ENCODE results near the gene CC2D2A. TPM values are rescaled to one million over a fixed set of nuclear protein-coding genes. Genes with fewer than 3 reads are reported as not detected.

CC2D2A gene
- total RNA-seq, 1 experiment from 2014 or later: 29.7 TPM

GRCh38 chr4:15470128-15470475, 420 bp downstream of the CC2D2A start:
- intact Hi-C loops (cut with micrococcal nuclease; ENCODE audit: unreplicated experiment): loop anchor here (10.0 kb wide), 2 partner anchors 735 to 795 kb away; no protein-coding TSS in a partner anchor
- no peaks in the 10 kb centered on the region for H3K9me3 ChIP-seq (ENCODE audit: low read depth, low read length, poor library complexity, severe bottlenecking)

GRCh38 chr4:15476396-15476795, 6.7 kb downstream of the CC2D2A start:
- no peaks in the 10 kb centered on the region for H3K36me3 ChIP-seq (ENCODE audit: insufficient read depth, low read length, poor library complexity, severe bottlenecking)
- no TSS peak for BruUV-seq (replicated peaks)
- H3K9me3 ChIP-seq (ENCODE audit: low read depth, low read length, poor library complexity, severe bottlenecking): no peaks in the 10 kb centered on the region
- intact Hi-C loops (cut with micrococcal nuclease; ENCODE audit: unreplicated experiment): loop anchor here (5.0 to 10.0 kb wide), 4 partner anchors 406 to 788 kb away; no protein-coding TSS in a partner anchor
- TF ChIP-seq EZH2 (IDR thresholded peaks at IDR 0.05; ENCODE audit: borderline replicate concordance, low read depth, low read length, poor library complexity, severe bottlenecking) (no peak), CTCF (conservative IDR thresholded peaks at IDR 0.05; ENCODE audit: low read depth, low read length) (no peak)
- H3K4me1 ChIP-seq (ENCODE audit: insufficient read depth, low read length, poor library complexity, severe bottlenecking): peaks cover 9% of the 10 kb centered on the region
- CTCF ChIA-PET: no interaction called here
- no peaks in the 10 kb centered on the region for H3K27me3 ChIP-seq (replicated peaks; ENCODE audit: insufficient read depth, low read depth, low read length, poor library complexity)
- H3K27ac ChIP-seq (ENCODE audit: low read depth, low read length, poor library complexity, severe bottlenecking): no peak overlapping the region
- POLR2A ChIA-PET (ENCODE audit: low non-redundant PET): no interaction called here
- no peak for DNase-seq (ENCODE audit: low spot score)
- no peak overlapping the region for H3K4me3 ChIP-seq (ENCODE audit: low read depth, low read length, poor library complexity, severe bottlenecking)

More at GRCh38 chr4:15470128-15470475, 420 bp downstream of the CC2D2A start:
- CTCF ChIA-PET: no interaction called here
- no peak for DNase-seq (ENCODE audit: low spot score)
- Histone ChIP-seq H3K27ac (ENCODE audit: low read depth, low read length, poor library complexity, severe bottlenecking) (no peak overlapping the region), H3K36me3 (ENCODE audit: insufficient read depth, low read length, poor library complexity, severe bottlenecking) (no peaks in the 10 kb centered on the region), H3K4me1 (ENCODE audit: insufficient read depth, low read length, poor library complexity, severe bottlenecking) (no peaks in the 10 kb centered on the region), H3K27me3 (replicated peaks; ENCODE audit: insufficient read depth, low read depth, low read length, poor library complexity) (no peaks in the 10 kb centered on the region), H3K4me3 (ENCODE audit: low read depth, low read length, poor library complexity, severe bottlenecking) (no peak overlapping the region)
- BruUV-seq (replicated peaks): no TSS peak
- no peak for TF ChIP-seq CTCF (conservative IDR thresholded peaks at IDR 0.05; ENCODE audit: low read depth, low read length)
- no peak for TF ChIP-seq EZH2 (IDR thresholded peaks at IDR 0.05; ENCODE audit: borderline replicate concordance, low read depth, low read length, poor library complexity, severe bottlenecking)
- POLR2A ChIA-PET (ENCODE audit: low non-redundant PET): interaction anchor here (0.6 kb wide), 1 partner anchor 1708 kb away, joined by 4 read pairs; no protein-coding TSS in a partner anchor

- no peak for DNase-seq (ENCODE audit: low spot score)
- no TSS peak for BruUV-seq (replicated peaks)
- intact Hi-C loops (cut with micrococcal nuclease; ENCODE audit: unreplicated experiment): loop anchor here (1.0 to 10.0 kb wide), 7 partner anchors 172 to 786 kb away; no protein-coding TSS in a partner anchor
- H3K27ac ChIP-seq (ENCODE audit: low read depth, low read length, poor library complexity, severe bottlenecking): peak overlapping the region; percentile 69
- TF ChIP-seq CTCF (conservative IDR thresholded peaks at IDR 0.05; ENCODE audit: low read depth, low read length): no peak
- no peak for TF ChIP-seq EZH2 (IDR thresholded peaks at IDR 0.05; ENCODE audit: borderline replicate concordance, low read depth, low read length, poor library complexity, severe bottlenecking)
- H3K27me3 ChIP-seq (replicated peaks; ENCODE audit: insufficient read depth, low read depth, low read length, poor library complexity): no peaks in the 10 kb centered on the region
- POLR2A ChIA-PET (ENCODE audit: low non-redundant PET): no interaction called here
- H3K36me3 ChIP-seq (ENCODE audit: insufficient read depth, low read length, poor library complexity, severe bottlenecking): no peaks in the 10 kb centered on the region
- H3K9me3 ChIP-seq (ENCODE audit: low read depth, low read length, poor library complexity, severe bottlenecking): no peaks in the 10 kb centered on the region
- CTCF ChIA-PET: interaction anchor here (1.4 to 1.8 kb wide), 2 partner anchors 327 to 477 kb away, joined by 7 to 10 read pairs; no protein-coding TSS in a partner anchor
- peak overlapping the region; percentile 59 for H3K4me3 ChIP-seq (ENCODE audit: low read depth, low read length, poor library complexity, severe bottlenecking)
- H3K4me1 ChIP-seq (ENCODE audit: insufficient read depth, low read length, poor library complexity, severe bottlenecking): peaks cover 9% of the 10 kb centered on the region
Measured at GRCh38 chr4:15478724-15479088, 9.0 kb downstream of the CC2D2A start.
